HepG2 (cell line): ENCODE results near the gene ST6GALNAC4. TPM values are rescaled to one million over a fixed set of nuclear protein-coding genes. Genes with fewer than 3 reads are reported as not detected.

Source experiments
- ATAC-seq: fragments of 200-7000 bp; cut with Tn5 transposase; 3 replicates; pipeline ENCODE4 v1.9.1; 2020; ENCODE audit warnings: mild to moderate bottlenecking, moderate library complexity
- BruUV-seq: library from RNA; stranded (reverse); fragments of 400-500 nt; replicated peaks from 2 replicates; lab custom pipeline; 2021; lab: Mats Ljungman, UMichigan
- CTCF ChIA-PET: fragments of 300-600 bp; formaldehyde crosslinking; extraction: SDS; loops from one replicate; lab custom pipeline; 2021; ENCODE audit warnings: low total read pairs, inconsistent platforms, low intra/inter-chr PET ratio; lab: Yijun Ruan, JAX
- POLR2A ChIA-PET: fragments of 350-600 bp; sonication (Branson Sonifier 250); formaldehyde crosslinking; loops from one replicate; lab custom pipeline; 2020; ENCODE audit warnings: antibody characterized with exemption, inconsistent platforms; lab: Yijun Ruan, JAX
- DNase-seq: peaks from one replicate; pipeline ENCODE4 v3.0.0-alpha.2; 2015; ENCODE audit warnings: low spot score
- FAIRE-seq: peaks from 3 replicates; lab custom pipeline; 2011; peaks lifted over from hg19 to GRCh38; lab: Jason Lieb, UNC
- H2AFZ ChIP-seq: one replicate; pipeline ENCODE4 v1.6.1; 2011; ENCODE audit warnings: low read length, inconsistent platforms
- H3K27ac ChIP-seq: fragments of 300-600 bp; 3 replicates; pipeline ENCODE4 v1.8.0; 2011; ENCODE audit warnings: mixed run types, mild to moderate bottlenecking, mixed read lengths, low read length, inconsistent platforms; ENCODE audit not compliant: insufficient read depth; ENCODE audit errors: extremely low read length
- H3K27me3 ChIP-seq, 2 experiments: fragments of 200-600 bp in 1 of 2; 2 replicates in 1 of 2; 3 replicates in 1 of 2; pipeline versions ENCODE4 v1.6.0 to v1.8.0; 2011; ENCODE audit warnings: low read length in 2 of 2, mild to moderate bottlenecking in 2 of 2, moderate library complexity in 2 of 2, inconsistent platforms in 1 of 2; ENCODE audit not compliant: insufficient read depth in 2 of 2, control insufficient read depth in 1 of 2
- H3K36me3 ChIP-seq, 2 experiments: fragments of 200-600 bp in 1 of 2; replicated peaks in 1 of 2; 2 replicates in 1 of 2; 3 replicates in 1 of 2; pipeline versions ENCODE4 v1.5.1 to v1.8.0; 2011; ENCODE audit warnings: low read length in 2 of 2, inconsistent platforms in 1 of 2; ENCODE audit not compliant: insufficient read depth in 2 of 2, control insufficient read depth in 1 of 2
- H3K4me1 ChIP-seq: 2 replicates; pipeline ENCODE4 v1.5.1; 2012; ENCODE audit warnings: low read length, inconsistent platforms; ENCODE audit not compliant: insufficient read depth
- H3K4me2 ChIP-seq: 2 replicates; pipeline ENCODE4 v1.6.0; 2011; ENCODE audit warnings: low read depth, low read length, inconsistent platforms
- H3K4me3 ChIP-seq, 3 experiments: fragments of 200-600 bp in 1 of 3; sonication (generic), shearing (Covaris generic) in 1 of 3; replicated peaks in 1 of 3; 2 replicates each; pipeline ENCODE4 v1.5.1; 2011 to 2016; ENCODE audit warnings: low read length in 3 of 3, inconsistent platforms in 2 of 3, low read depth in 2 of 3, mild to moderate bottlenecking in 2 of 3, control low read depth in 1 of 3, mixed read lengths in 1 of 3; ENCODE audit not compliant: insufficient read depth in 1 of 3
- H3K79me2 ChIP-seq: one replicate; pipeline ENCODE4 v1.6.1; 2011; ENCODE audit warnings: low read length, inconsistent platforms; ENCODE audit not compliant: insufficient read depth
- H3K9ac ChIP-seq: 2 replicates; pipeline ENCODE4 v1.6.0; 2011; ENCODE audit warnings: mild to moderate bottlenecking, low read depth, low read length, inconsistent platforms; ENCODE audit not compliant: insufficient read depth
- H3K9me3 ChIP-seq: 2 replicates; pipeline ENCODE4 v1.5.1; 2012; ENCODE audit warnings: mild to moderate bottlenecking, low read length
- H4K20me1 ChIP-seq: 2 replicates; pipeline ENCODE4 v1.6.0; 2011; ENCODE audit warnings: inconsistent platforms, mild to moderate bottlenecking, low read length, moderate library complexity; ENCODE audit not compliant: insufficient read depth
- CAMTA2 ChIP-seq: sonication (generic); formaldehyde crosslinking; IDR thresholded peaks from 2 replicates; pipeline ENCODE4 v1.4.0; 2020; ENCODE audit warnings: mild to moderate bottlenecking, missing genetic modification reagents, borderline replicate concordance
- CENPBD1 ChIP-seq: sonication (generic); formaldehyde crosslinking; IDR thresholded peaks from 2 replicates; pipeline ENCODE4 v1.8.0; 2022; ENCODE audit warnings: missing genetic modification reagents, low read depth, mild to moderate bottlenecking, borderline replicate concordance
- GABPA ChIP-seq, 2 experiments: IDR thresholded peaks; 2 replicates each; pipeline ENCODE4 v1.6.1; 2011 to 2016; ENCODE audit warnings: low read depth in 2 of 2, low read length in 1 of 2, missing biosample characterization in 1 of 2, missing genetic modification characterization in 1 of 2
- IRF1 ChIP-seq: sonication (generic); formaldehyde crosslinking; IDR thresholded peaks from 2 replicates; pipeline ENCODE4 v1.4.0; 2020; ENCODE audit warnings: low read depth, mild to moderate bottlenecking, missing genetic modification reagents
- MTF1 ChIP-seq: sonication (generic); formaldehyde crosslinking; IDR thresholded peaks from 2 replicates; pipeline ENCODE4 v1.5.0; 2020; ENCODE audit warnings: missing genetic modification reagents
- NFATC3 ChIP-seq: sonication (generic); formaldehyde crosslinking; IDR thresholded peaks from 2 replicates; pipeline ENCODE4 v1.5.1; 2020; ENCODE audit warnings: mild to moderate bottlenecking, missing genetic modification reagents
- NR2C2 ChIP-seq: sonication (generic); formaldehyde crosslinking; IDR thresholded peaks from 2 replicates; pipeline ENCODE4 v1.4.0; 2020; ENCODE audit warnings: missing genetic modification reagents, mild to moderate bottlenecking, moderate library complexity, borderline replicate concordance
- PBX3 ChIP-seq: sonication (generic); formaldehyde crosslinking; IDR thresholded peaks from 2 replicates; pipeline ENCODE4 v1.8.1; 2023; ENCODE audit warnings: missing genetic modification reagents, inconsistent platforms, borderline replicate concordance
- SKIL ChIP-seq: sonication (generic); formaldehyde crosslinking; IDR thresholded peaks from 2 replicates; pipeline ENCODE4 v1.8.0; 2022; ENCODE audit warnings: missing genetic modification reagents, mild to moderate bottlenecking, moderate library complexity, borderline replicate concordance
- SMC3 ChIP-seq: IDR thresholded peaks from 2 replicates; pipeline ENCODE4 v1.6.1; 2011; ENCODE audit warnings: low read length, improper control_type of control experiment
- ZMAT3 ChIP-seq: sonication (generic); formaldehyde crosslinking; conservative IDR thresholded peaks from 2 replicates; pipeline ENCODE4 v1.7.0; 2021; ENCODE audit warnings: missing genetic modification reagents
- ZNF597 ChIP-seq: sonication (generic); formaldehyde crosslinking; IDR thresholded peaks from 2 replicates; pipeline ENCODE4 v1.5.0; 2020; ENCODE audit warnings: missing genetic modification reagents
- ZNF713 ChIP-seq: sonication (generic); formaldehyde crosslinking; IDR thresholded peaks from 2 replicates; pipeline ENCODE4 v1.4.0; 2020; ENCODE audit warnings: mild to moderate bottlenecking, missing genetic modification reagents
- WGBS: methylation state at CpG from one replicate; pipeline ENCODE4 v1.1.6; 2017; ENCODE audit warnings: low lambda C conversion rate; 5-methylcytosine and 5-hydroxymethylcytosine counted together
- in situ Hi-C: cut with HindIII; loops from 2 replicates; pipeline ENCODE4 v1.10.0; 2017; ENCODE audit warnings: low pct_unique_long_range_greater_than_20kb; ENCODE audit not compliant: extremely low pct_ligation_motif_present
- intact Hi-C: fragments of 100-400 bp; cut with micrococcal nuclease; formaldehyde crosslinking; loops from one replicate; pipeline ENCODE4 v1.10.0; 2022; ENCODE audit not compliant: unreplicated experiment
- polyA plus RNA-seq, 8 experiments: library from polyadenylated mRNA; depleted of rRNA in 3 of 8; stranded (reverse) in 7 of 8; unstranded in 1 of 8; fragments of >200 nt; fragmentation: Illumina TruSeq in 4 of 8; extraction: Trizol in 4 of 8; gene quantifications; 2 replicates each; pipeline versions ENCODE4 v1.2.1 to v1.2.3, GENCODE V29; 2011 to 2016; ENCODE audit warnings: low read depth in 4 of 8, missing spikeins in 1 of 8, mixed read lengths in 1 of 8; ENCODE audit not compliant: insufficient read depth in 1 of 8
- total RNA-seq, 5 experiments: library from RNA; depleted of rRNA; stranded (reverse); fragments of >200 nt; fragmentation: Illumina TruSeq; extraction: Trizol; gene quantifications; 2 replicates each; pipeline ENCODE4 v1.2.3, GENCODE V29; 2016; ENCODE audit warnings: low read depth in 1 of 5

The ST6GALNAC4 gene
- total and polyA plus RNA-seq, 2 of the 13 experiments (the other 11 are each of a cell fraction or from before 2014, with no cell fraction given) = 18.8 to 27.7 TPM

- TF ChIP-seq SKIL = no peak
- TF ChIP-seq PBX3 (CRISPR knock-in tag) = no peak
- no peak for TF ChIP-seq SMC3
- 0 out of 2 replicates have a peak, but pooled peaks have one; percentile 34 for TF ChIP-seq ZMAT3
- TF ChIP-seq GABPA (IDR thresholded peaks at IDR 0.05; ENCODE audit: low read depth, low read length) = no peak
- no peak for TF ChIP-seq GABPA (CRISPR knock-in tag; IDR thresholded peaks at IDR 0.05; ENCODE audit: low read depth)
- TF ChIP-seq, all 625 proteins: peak for 33
Observed at GRCh38 chr9:127918183-127919107, 1.6 kb upstream of the ST6GALNAC4 start (continued).

- H3K79me2 ChIP-seq = peaks cover 2% of the 10 kb centered on the region
- H3K27me3 ChIP-seq = no peaks in the 10 kb centered on the region
- FAIRE-seq = no peak
- peak overlapping the region in 2 of 3 experiments; percentile 25 to 65; a peak in 2 of 6 replicates for H3K4me3 ChIP-seq
- H3K27ac ChIP-seq = no peak overlapping the region
- no peak overlapping the region for H2AFZ ChIP-seq
- H3K9me3 ChIP-seq = no peaks in the 10 kb centered on the region
- 36% methylated on average over 6 of the region's 6 CpGs for WGBS
- BruUV-seq = no TSS peak
- peak overlapping the region; percentile 75 for H3K4me2 ChIP-seq
- ATAC-seq = no peak
- POLR2A ChIA-PET = interaction anchor here (0.8 to 7.9 kb wide), 9 partner anchors 13 to 372 kb away, joined by 3 to 78 read pairs (median 6); partner anchors contain the start of genes AK1 and ST6GALNAC6
- CTCF ChIA-PET = no interaction called here
- peaks cover 78% of the 10 kb centered on the region for H3K4me1 ChIP-seq
- intact Hi-C loops = loop anchor here (2.0 to 5.0 kb wide), 2 partner anchors 15 to 115 kb away; partner anchors contain the start of gene FPGS
- H3K36me3 ChIP-seq = no peaks in the 10 kb centered on the region; a peak in 1 of 5 replicates
- no peak overlapping the region for H3K9ac ChIP-seq
- DNase-seq = no peak
- in situ Hi-C loops = loop anchor here (5.0 kb wide), 1 partner anchor 45 kb away; no protein-coding TSS in a partner anchor
- H4K20me1 ChIP-seq = no peaks in the 10 kb centered on the region
- TF ChIP-seq ZNF597 (no peak), MTF1 (no peak), IRF1 (no peak), CENPBD1 (CRISPR knock-in tag) (no peak), CAMTA2 (CRISPR knock-in tag) (no peak), NFATC3 (CRISPR knock-in tag) (no peak), ZNF713 (no peak), NR2C2 (CRISPR knock-in tag) (no peak)
Observed at GRCh38 chr9:127917603-127918002, 762 bp upstream of the ST6GALNAC4 start.
